Diencephalon (tissue), 1 donor: ENCODE data around the gene OR3A2. TPM values are rescaled to one million over a fixed set of nuclear protein-coding genes. Genes with fewer than 3 reads are reported as not detected.

Source experiments
- small RNA-seq: library from RNA; depleted of rRNA; stranded (forward); fragments of <200 nt; gene quantifications from one replicate; pipeline ENCODE3, GENCODE V24; 2014
- total RNA-seq: library from RNA; depleted of rRNA; stranded (reverse); fragments of >200 nt; gene quantifications from one replicate; pipeline ENCODE4 v1.2.3, GENCODE V29; 2014

Gene OR3A2
- total RNA-seq = 9.7 TPM

GRCh38 chr17:3385869-3386816, at the start of gene OR3A2:
Gene OR3A2 (minus strand): TSS chr17:3386308.

DNA sequence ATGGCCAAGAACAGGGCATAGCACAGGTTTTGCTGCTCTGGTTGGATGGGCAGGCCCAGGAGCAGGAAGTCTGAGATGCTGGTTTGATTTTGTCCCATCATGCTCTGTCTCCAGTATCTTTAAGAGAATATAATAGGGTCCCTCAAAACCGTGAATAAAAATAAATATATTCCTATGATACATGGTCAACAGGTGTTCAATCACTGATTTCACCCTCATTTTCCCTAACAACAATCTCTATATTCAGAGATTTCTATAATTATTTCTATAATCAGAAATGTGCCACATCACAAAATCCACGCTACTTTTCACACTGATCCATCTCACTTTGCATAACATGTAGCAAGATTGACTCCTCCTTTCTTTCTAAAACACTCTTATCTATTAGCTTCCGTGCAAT, 47.6 kb upstream of the OR3A2 start, which contains the start of gene OR1E2:
TSS of gene OR1E2 (minus strand) at position 101 of the 400 bp plus-strand sequence. CDS start at position 101, 0 bp downstream.

GRCh38 chr17:3411070-3411469, 25.0 kb upstream of the OR3A2 start, which contains the start of gene OR3A3:
Gene OR3A3 (plus strand): TSS chr17:3411370.

GRCh38 chr17:3398310-3398709, 12.2 kb upstream of the OR3A2 start, which contains the start of gene OR1E1:
Gene OR1E1 (minus strand): TSS chr17:3398410. CDS start chr17:3398410, 0 bp downstream.

DNA sequence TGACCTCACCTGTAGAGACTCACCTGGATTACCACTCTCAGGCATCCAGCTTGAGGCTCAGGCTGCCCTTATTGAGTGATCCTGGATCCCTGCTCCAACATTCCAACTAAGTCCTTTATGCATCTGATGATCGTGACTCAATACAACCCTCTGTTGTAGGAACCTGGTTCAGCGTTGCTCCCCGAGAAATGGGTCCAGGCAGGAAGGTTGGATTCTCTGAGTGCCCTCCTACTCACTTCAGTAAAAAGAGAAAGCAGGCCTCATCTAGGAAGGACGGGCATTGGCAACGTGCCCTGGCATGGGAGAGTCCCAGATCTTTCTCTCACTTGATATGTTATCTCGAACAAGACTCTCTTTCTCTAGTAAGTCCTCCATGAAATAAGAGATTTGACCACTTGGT, 87.8 kb downstream of the OR3A2 start, which contains the start of gene OR3A1:
TSS of gene OR3A1 (minus strand) at position 101 of the 400 bp plus-strand sequence. CDS start 5,778 bp downstream, outside the sequence.

Small RNAs within 50 kb of the gene (small RNA-seq; reads per million reads assigned to genes)
- not detected for gene OR1AC1P

Other genes starting within 250 kb of the OR3A2 start
- gene OR1A2, start 188.8 kb downstream of the OR3A2 start, total RNA-seq = not detected
- not detected for gene OR1A1, start 178.6 kb downstream of the OR3A2 start, total RNA-seq
- 0.69 TPM for gene OR3A1, start 87.9 kb downstream of the OR3A2 start, total RNA-seq
- gene OR1E1, start 12.1 kb upstream of the OR3A2 start, total RNA-seq = not detected
- not detected for gene OR3A3, start 25.1 kb upstream of the OR3A2 start, total RNA-seq
- not detected for gene OR1E2, start 47.5 kb upstream of the OR3A2 start, total RNA-seq
- 2.8 TPM for gene SPATA22, start 85.5 kb upstream of the OR3A2 start, total RNA-seq
- 1.8 TPM for gene ASPA, start 89.7 kb upstream of the OR3A2 start, total RNA-seq
- gene TRPV3, start 171.5 kb upstream of the OR3A2 start, total RNA-seq = 2.8 TPM
- 7.2 TPM for gene TRPV1, start 223.1 kb upstream of the OR3A2 start, total RNA-seq
- gene SHPK, start 249.9 kb upstream of the OR3A2 start, total RNA-seq = 13.1 TPM